ENCODE data around the gene TXNRD3.

DNA sequence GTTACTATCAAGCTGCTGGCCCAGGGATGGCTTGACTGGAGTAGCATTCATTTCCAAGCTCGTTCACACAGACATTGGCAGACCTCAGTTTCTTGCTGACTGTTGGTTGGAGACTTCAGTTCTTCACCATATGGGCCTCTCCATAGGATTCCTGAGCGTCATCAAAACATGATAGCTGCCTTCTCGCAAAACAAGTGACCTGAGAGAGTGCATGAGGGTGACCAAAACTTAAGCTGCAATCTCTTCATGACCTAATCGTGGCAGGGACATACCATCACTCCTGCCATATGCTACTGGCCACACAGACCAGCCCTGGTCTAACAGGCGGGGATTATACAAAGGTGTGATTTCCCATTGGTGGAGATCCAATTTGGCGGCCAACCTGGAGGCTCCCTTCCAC, 50.2 kb downstream of the TXNRD3 start:
- TF ChIP-seq RXRA (IDR thresholded peaks at IDR 0.05; ENCODE audit: borderline replicate concordance, low read depth): no peak
- TF ChIP-seq, protein P1, sequence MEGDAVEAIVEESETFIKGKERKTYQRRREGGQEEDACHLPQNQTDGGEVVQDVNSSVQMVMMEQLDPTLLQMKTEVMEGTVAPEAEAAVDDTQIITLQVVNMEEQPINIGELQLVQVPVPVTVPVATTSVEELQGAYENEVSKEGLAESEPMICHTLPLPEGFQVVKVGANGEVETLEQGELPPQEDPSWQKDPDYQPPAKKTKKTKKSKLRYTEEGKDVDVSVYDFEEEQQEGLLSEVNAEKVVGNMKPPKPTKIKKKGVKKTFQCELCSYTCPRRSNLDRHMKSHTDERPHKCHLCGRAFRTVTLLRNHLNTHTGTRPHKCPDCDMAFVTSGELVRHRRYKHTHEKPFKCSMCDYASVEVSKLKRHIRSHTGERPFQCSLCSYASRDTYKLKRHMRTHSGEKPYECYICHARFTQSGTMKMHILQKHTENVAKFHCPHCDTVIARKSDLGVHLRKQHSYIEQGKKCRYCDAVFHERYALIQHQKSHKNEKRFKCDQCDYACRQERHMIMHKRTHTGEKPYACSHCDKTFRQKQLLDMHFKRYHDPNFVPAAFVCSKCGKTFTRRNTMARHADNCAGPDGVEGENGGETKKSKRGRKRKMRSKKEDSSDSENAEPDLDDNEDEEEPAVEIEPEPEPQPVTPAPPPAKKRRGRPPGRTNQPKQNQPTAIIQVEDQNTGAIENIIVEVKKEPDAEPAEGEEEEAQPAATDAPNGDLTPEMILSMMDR (IDR thresholded peaks at IDR 0.05): no peak
- no peak for TF ChIP-seq POLR2AphosphoS5 (IDR thresholded peaks at IDR 0.05; ENCODE audit: low read depth, low read length)
- no peak for TF ChIP-seq EZH2phosphoT487 (IDR thresholded peaks at IDR 0.05; ENCODE audit: borderline replicate concordance, low read depth)
- TF ChIP-seq GATA2 (CRISPR knock-in tag; IDR thresholded peaks at IDR 0.05): no peak
- TF ChIP-seq, protein P2, sequence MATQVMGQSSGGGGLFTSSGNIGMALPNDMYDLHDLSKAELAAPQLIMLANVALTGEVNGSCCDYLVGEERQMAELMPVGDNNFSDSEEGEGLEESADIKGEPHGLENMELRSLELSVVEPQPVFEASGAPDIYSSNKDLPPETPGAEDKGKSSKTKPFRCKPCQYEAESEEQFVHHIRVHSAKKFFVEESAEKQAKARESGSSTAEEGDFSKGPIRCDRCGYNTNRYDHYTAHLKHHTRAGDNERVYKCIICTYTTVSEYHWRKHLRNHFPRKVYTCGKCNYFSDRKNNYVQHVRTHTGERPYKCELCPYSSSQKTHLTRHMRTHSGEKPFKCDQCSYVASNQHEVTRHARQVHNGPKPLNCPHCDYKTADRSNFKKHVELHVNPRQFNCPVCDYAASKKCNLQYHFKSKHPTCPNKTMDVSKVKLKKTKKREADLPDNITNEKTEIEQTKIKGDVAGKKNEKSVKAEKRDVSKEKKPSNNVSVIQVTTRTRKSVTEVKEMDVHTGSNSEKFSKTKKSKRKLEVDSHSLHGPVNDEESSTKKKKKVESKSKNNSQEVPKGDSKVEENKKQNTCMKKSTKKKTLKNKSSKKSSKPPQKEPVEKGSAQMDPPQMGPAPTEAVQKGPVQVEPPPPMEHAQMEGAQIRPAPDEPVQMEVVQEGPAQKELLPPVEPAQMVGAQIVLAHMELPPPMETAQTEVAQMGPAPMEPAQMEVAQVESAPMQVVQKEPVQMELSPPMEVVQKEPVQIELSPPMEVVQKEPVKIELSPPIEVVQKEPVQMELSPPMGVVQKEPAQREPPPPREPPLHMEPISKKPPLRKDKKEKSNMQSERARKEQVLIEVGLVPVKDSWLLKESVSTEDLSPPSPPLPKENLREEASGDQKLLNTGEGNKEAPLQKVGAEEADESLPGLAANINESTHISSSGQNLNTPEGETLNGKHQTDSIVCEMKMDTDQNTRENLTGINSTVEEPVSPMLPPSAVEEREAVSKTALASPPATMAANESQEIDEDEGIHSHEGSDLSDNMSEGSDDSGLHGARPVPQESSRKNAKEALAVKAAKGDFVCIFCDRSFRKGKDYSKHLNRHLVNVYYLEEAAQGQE (IDR thresholded peaks at IDR 0.05; ENCODE audit: low read depth, low read length): no peak
- TF ChIP-seq SMC3 (IDR thresholded peaks at IDR 0.05; ENCODE audit: low read depth, low read length): no peak
- no peak for TF ChIP-seq MEF2A (IDR thresholded peaks at IDR 0.05; ENCODE audit: borderline replicate concordance, low read depth)
- TF ChIP-seq, protein P3, sequence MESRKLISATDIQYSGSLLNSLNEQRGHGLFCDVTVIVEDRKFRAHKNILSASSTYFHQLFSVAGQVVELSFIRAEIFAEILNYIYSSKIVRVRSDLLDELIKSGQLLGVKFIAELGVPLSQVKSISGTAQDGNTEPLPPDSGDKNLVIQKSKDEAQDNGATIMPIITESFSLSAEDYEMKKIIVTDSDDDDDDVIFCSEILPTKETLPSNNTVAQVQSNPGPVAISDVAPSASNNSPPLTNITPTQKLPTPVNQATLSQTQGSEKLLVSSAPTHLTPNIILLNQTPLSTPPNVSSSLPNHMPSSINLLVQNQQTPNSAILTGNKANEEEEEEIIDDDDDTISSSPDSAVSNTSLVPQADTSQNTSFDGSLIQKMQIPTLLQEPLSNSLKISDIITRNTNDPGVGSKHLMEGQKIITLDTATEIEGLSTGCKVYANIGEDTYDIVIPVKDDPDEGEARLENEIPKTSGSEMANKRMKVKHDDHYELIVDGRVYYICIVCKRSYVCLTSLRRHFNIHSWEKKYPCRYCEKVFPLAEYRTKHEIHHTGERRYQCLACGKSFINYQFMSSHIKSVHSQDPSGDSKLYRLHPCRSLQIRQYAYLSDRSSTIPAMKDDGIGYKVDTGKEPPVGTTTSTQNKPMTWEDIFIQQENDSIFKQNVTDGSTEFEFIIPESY (IDR thresholded peaks at IDR 0.05; ENCODE audit: borderline replicate concordance, low read depth): no peak
- TF ChIP-seq YY1 (IDR thresholded peaks at IDR 0.05; ENCODE audit: low read depth): no peak
